ENCODE measurements around the gene MAGI2.

The MAGI2 gene

GRCh38 chr7:78103475-78103874 lies 1350.0 kb downstream of the MAGI2 start:
- Histone ChIP-seq H3K4me2 (ENCODE audit: insufficient read depth, low read length) (no peak overlapping the region), H3K27ac (ENCODE audit: low read length) (no peak overlapping the region), H4K20me1 (ENCODE audit: insufficient read depth, low read length) (no peaks in the 10 kb centered on the region), H3K79me2 (ENCODE audit: insufficient read depth, low read length) (no peaks in the 10 kb centered on the region), H3K9ac (ENCODE audit: low read depth, low read length) (no peak overlapping the region), H3K36me3 (ENCODE audit: insufficient read depth, low read length) (no peaks in the 10 kb centered on the region), H3K4me3 (ENCODE audit: low read depth in 1 of 2, low read length in 2 of 2) (no peak overlapping the region), H3K27me3 (ENCODE audit: insufficient read depth, low read length, poor library complexity) (peaks cover 4% of the 10 kb centered on the region), H3K4me1 (ENCODE audit: insufficient read depth, low read length) (no peaks in the 10 kb centered on the region), H3K9me3 (ENCODE audit: insufficient read depth, low read length, severe bottlenecking) (no peaks in the 10 kb centered on the region), H2AFZ (ENCODE audit: low read depth, low read length) (no peak overlapping the region)
- TF ChIP-seq, protein P1, sequence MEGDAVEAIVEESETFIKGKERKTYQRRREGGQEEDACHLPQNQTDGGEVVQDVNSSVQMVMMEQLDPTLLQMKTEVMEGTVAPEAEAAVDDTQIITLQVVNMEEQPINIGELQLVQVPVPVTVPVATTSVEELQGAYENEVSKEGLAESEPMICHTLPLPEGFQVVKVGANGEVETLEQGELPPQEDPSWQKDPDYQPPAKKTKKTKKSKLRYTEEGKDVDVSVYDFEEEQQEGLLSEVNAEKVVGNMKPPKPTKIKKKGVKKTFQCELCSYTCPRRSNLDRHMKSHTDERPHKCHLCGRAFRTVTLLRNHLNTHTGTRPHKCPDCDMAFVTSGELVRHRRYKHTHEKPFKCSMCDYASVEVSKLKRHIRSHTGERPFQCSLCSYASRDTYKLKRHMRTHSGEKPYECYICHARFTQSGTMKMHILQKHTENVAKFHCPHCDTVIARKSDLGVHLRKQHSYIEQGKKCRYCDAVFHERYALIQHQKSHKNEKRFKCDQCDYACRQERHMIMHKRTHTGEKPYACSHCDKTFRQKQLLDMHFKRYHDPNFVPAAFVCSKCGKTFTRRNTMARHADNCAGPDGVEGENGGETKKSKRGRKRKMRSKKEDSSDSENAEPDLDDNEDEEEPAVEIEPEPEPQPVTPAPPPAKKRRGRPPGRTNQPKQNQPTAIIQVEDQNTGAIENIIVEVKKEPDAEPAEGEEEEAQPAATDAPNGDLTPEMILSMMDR (IDR thresholded peaks at IDR 0.05; ENCODE audit: borderline replicate concordance, extremely low read depth, low read length, poor library complexity, severe bottlenecking): no peak
- TF ChIP-seq EZH2 (IDR thresholded peaks at IDR 0.05; ENCODE audit: borderline replicate concordance, low read depth, low read length, severe bottlenecking): no peak
- DNase-seq (no peak), ATAC-seq (ENCODE audit: insufficient read depth, low read depth) (no peak)

- TF ChIP-seq EZH2 (IDR thresholded peaks at IDR 0.05; ENCODE audit: borderline replicate concordance, low read depth, low read length, severe bottlenecking): no peak
- TF ChIP-seq, protein P1 (IDR thresholded peaks at IDR 0.05; ENCODE audit: borderline replicate concordance, extremely low read depth, low read length, poor library complexity, severe bottlenecking): no peak
- Histone ChIP-seq H4K20me1 (ENCODE audit: insufficient read depth, low read length) (no peaks in the 10 kb centered on the region), H3K27me3 (ENCODE audit: insufficient read depth, low read length, poor library complexity) (peaks cover 4% of the 10 kb centered on the region), H3K27ac (ENCODE audit: low read length) (no peak overlapping the region), H3K79me2 (ENCODE audit: insufficient read depth, low read length) (no peaks in the 10 kb centered on the region), H2AFZ (ENCODE audit: low read depth, low read length) (no peak overlapping the region), H3K9ac (ENCODE audit: low read depth, low read length) (no peak overlapping the region), H3K4me2 (ENCODE audit: insufficient read depth, low read length) (no peak overlapping the region), H3K9me3 (ENCODE audit: insufficient read depth, low read length, severe bottlenecking) (no peaks in the 10 kb centered on the region), H3K4me3 (ENCODE audit: low read depth in 1 of 2, low read length in 2 of 2) (no peak overlapping the region), H3K4me1 (ENCODE audit: insufficient read depth, low read length) (no peaks in the 10 kb centered on the region), H3K36me3 (ENCODE audit: insufficient read depth, low read length) (no peaks in the 10 kb centered on the region)
- ATAC-seq (ENCODE audit: insufficient read depth, low read depth) (no peak), DNase-seq (no peak)
Measured at GRCh38 chr7:78101076-78101475, 1352.4 kb downstream of the MAGI2 start.

DNA sequence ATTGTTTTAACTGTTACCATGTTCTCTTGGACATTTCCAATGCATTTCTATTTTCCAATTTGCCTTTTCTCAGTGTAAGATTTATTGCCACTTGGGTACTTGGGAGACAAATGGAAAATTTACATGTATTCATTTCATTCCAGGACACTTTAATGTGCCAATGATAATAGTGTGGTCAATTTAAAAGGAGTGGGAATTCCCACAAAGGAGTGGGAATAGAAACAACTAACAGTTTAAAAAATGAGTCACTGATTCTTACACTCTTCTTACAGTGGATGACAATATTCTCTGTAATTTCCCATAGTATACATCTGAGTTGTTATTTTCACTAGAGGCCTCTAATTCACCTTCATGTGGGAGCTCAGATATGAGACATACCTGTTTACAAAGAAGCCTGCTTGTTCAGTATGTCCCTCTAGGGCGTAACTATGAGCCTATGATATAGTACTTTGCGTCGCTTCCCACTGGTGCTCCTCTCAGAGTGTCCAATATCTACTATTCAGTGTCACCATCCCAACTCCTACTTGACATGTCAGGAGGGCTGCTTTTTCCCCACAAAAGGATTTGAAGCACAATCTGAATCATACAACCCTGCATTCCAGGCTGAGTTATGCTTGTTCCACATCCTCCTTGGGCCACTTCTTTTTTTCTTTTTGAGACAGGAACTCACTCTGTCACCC lies 1353.6 kb downstream of the MAGI2 start:
- H3K4me3 ChIP-seq (ENCODE audit: low read depth in 1 of 2, low read length in 2 of 2): no peak overlapping the region
- no peaks in the 10 kb centered on the region for H3K4me1 ChIP-seq (ENCODE audit: insufficient read depth, low read length)
- H3K9ac ChIP-seq (ENCODE audit: low read depth, low read length): no peak overlapping the region
- no peaks in the 10 kb centered on the region for H3K79me2 ChIP-seq (ENCODE audit: insufficient read depth, low read length)
- no peak for TF ChIP-seq EZH2 (IDR thresholded peaks at IDR 0.05; ENCODE audit: borderline replicate concordance, low read depth, low read length, severe bottlenecking)
- TF ChIP-seq, protein P1 (IDR thresholded peaks at IDR 0.05; ENCODE audit: borderline replicate concordance, extremely low read depth, low read length, poor library complexity, severe bottlenecking): no peak
- DNase-seq (no peak), ATAC-seq (ENCODE audit: insufficient read depth, low read depth) (no peak)
- no peak overlapping the region for H3K4me2 ChIP-seq (ENCODE audit: insufficient read depth, low read length)
- no peaks in the 10 kb centered on the region for H4K20me1 ChIP-seq (ENCODE audit: insufficient read depth, low read length)
- H3K27ac ChIP-seq (ENCODE audit: low read length): no peak overlapping the region
- H3K27me3 ChIP-seq (ENCODE audit: insufficient read depth, low read length, poor library complexity): peaks cover 4% of the 10 kb centered on the region
- no peaks in the 10 kb centered on the region for H3K9me3 ChIP-seq (ENCODE audit: insufficient read depth, low read length, severe bottlenecking)
- H3K36me3 ChIP-seq (ENCODE audit: insufficient read depth, low read length): no peaks in the 10 kb centered on the region
- no peak overlapping the region for H2AFZ ChIP-seq (ENCODE audit: low read depth, low read length)

Data from DND-41 (cell line).